Body of pancreas (tissue), 4 donors: ENCODE results near the gene HELZ2. TPM values are rescaled to one million over a fixed set of nuclear protein-coding genes. Genes with fewer than 3 reads are reported as not detected.

ENCODE experiments used
- ATAC-seq: fragments of 150-250 bp; one replicate; pipeline ENCODE4 v1.9.1; 2016
- DNase-seq, 4 donors: peaks; one replicate each; pipeline ENCODE4 v3.0.0-alpha.2; 2019
- H3K27ac ChIP-seq, 4 donors: fragments of 200-600 bp; sonication (generic); 1 replicate in 3 of 4; 2 replicates in 1 of 4; pipeline versions ENCODE4 v1.5.1 to v1.6.1; 2016 to 2019; ENCODE audit warnings: mild to moderate bottlenecking in 1 of 4, mixed read lengths in 1 of 4, moderate library complexity in 1 of 4
- H3K27me3 ChIP-seq, 2 donors: fragments of 200-600 bp; sonication (generic); one replicate each; pipeline ENCODE4 v1.6.0; 2016; ENCODE audit warnings: mild to moderate bottlenecking in 1 of 2
- H3K36me3 ChIP-seq, 2 donors: fragments of 200-600 bp; sonication (generic); replicated peaks in 1 of 2; 2 replicates each; pipeline ENCODE4 v1.5.1; 2016; ENCODE audit warnings: low read depth in 2 of 2; ENCODE audit not compliant: insufficient read depth in 1 of 2
- H3K4me1 ChIP-seq: fragments of 200-600 bp; sonication (generic); one replicate; pipeline ENCODE4 v1.6.0; 2016
- H3K4me3 ChIP-seq, 2 donors: fragments of 200-600 bp; sonication (generic); 1 replicate in 1 of 2; 2 replicates in 1 of 2; pipeline ENCODE4 v1.5.1; 2016 to 2019
- H3K9me3 ChIP-seq, 3 donors: fragments of 200-600 bp; sonication (generic); 1 replicate in 2 of 3; 2 replicates in 1 of 3; pipeline ENCODE4 v1.5.1; 2016
- POLR2A ChIP-seq, 3 donors: fragments of 450-650 bp; IDR thresholded peaks; one replicate each; pipeline ENCODE4 v1.6.1; 2016; ENCODE audit warnings: antibody characterized with exemption in 3 of 3, mild to moderate bottlenecking in 2 of 3
- WGBS, 2 donors: methylation state at CpG; one replicate each; pipeline ENCODE4 v1.1.5; 2017; 5-methylcytosine and 5-hydroxymethylcytosine counted together
- intact Hi-C: fragments of 100-400 bp; cut with DNase I; formaldehyde crosslinking; loops from one replicate; pipeline ENCODE4 v1.15.1; 2023
- total RNA-seq, 2 donors: library from RNA; depleted of rRNA; stranded (reverse); fragments of >200 nt; gene quantifications; one replicate each; pipeline ENCODE4 v1.1.0, GENCODE V29; 2016
- TF ChIP-seq, protein P1 (sequence below), 7 experiments: fragments of 450-650 bp in 4 of 7; fragments of 200-600 bp in 3 of 7; sonication (generic) in 3 of 7; IDR thresholded peaks; one replicate each; pipeline ENCODE4 v1.5.1; 2016 to 2019; ENCODE audit warnings: antibody characterized with exemption in 7 of 7

HELZ2 gene
- total RNA-seq, 2 donors from 2014 or later = 20.8 to 33.3 TPM

DNA sequence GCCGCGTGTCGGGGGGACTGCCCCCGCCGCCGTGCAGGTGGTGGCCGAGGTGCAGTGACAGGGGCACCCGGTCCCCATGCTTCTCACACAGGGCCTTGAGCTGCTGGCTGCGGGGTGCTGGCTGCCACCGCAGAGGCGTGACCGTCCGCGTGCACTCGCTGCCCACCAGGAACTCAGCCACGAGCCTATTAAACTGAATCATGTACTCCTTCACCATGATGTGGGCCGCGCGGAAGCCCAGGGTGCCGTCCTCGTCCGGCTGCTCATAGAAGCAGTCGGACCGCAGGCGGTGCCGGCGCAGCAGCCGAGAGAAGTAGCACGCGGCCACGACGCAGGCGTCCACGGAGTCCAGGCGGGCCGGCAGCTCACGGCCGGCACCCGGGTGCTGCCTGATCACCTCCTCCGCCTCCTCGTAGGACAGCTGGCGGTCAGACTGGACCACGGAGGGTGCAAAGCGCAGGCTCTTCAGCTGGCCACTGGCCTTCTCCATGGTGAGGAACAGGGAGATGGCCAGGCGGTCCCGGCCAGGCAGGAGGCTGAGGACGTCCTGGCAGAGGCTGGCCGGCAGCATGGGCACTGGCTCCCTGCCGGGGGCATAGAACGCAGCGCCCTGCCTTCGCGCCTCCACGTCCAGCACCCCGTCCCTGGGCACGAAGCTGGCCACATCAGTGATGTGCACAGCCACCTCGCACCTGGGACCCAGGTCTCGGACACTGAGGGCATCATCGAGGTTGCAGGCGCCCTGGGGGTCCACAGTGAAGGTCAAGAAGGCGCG lies 9.8 kb downstream of the HELZ2 start:
- no peak overlapping the region for H3K4me3 ChIP-seq
- H3K4me1 ChIP-seq = peaks cover 6% of the 10 kb centered on the region
- intact Hi-C loops = no loop called here
- WGBS, 2 donors = 96 to 98% methylated on average over 25 to 46 of the region's 62 CpGs
- no peak for DNase-seq
- TF ChIP-seq POLR2A (IDR thresholded peaks at IDR 0.05) = no peak
- TF ChIP-seq, protein P1, sequence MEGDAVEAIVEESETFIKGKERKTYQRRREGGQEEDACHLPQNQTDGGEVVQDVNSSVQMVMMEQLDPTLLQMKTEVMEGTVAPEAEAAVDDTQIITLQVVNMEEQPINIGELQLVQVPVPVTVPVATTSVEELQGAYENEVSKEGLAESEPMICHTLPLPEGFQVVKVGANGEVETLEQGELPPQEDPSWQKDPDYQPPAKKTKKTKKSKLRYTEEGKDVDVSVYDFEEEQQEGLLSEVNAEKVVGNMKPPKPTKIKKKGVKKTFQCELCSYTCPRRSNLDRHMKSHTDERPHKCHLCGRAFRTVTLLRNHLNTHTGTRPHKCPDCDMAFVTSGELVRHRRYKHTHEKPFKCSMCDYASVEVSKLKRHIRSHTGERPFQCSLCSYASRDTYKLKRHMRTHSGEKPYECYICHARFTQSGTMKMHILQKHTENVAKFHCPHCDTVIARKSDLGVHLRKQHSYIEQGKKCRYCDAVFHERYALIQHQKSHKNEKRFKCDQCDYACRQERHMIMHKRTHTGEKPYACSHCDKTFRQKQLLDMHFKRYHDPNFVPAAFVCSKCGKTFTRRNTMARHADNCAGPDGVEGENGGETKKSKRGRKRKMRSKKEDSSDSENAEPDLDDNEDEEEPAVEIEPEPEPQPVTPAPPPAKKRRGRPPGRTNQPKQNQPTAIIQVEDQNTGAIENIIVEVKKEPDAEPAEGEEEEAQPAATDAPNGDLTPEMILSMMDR (IDR thresholded peaks at IDR 0.05) = no peak
- peaks cover 0 to 2% of the 10 kb centered on the region in 2 donors for H3K36me3 ChIP-seq
- H3K9me3 ChIP-seq = no peaks in the 10 kb centered on the region
- H3K27me3 ChIP-seq = no peaks in the 10 kb centered on the region
- ATAC-seq = no peak
- H3K27ac ChIP-seq = no peak overlapping the region

DNA sequence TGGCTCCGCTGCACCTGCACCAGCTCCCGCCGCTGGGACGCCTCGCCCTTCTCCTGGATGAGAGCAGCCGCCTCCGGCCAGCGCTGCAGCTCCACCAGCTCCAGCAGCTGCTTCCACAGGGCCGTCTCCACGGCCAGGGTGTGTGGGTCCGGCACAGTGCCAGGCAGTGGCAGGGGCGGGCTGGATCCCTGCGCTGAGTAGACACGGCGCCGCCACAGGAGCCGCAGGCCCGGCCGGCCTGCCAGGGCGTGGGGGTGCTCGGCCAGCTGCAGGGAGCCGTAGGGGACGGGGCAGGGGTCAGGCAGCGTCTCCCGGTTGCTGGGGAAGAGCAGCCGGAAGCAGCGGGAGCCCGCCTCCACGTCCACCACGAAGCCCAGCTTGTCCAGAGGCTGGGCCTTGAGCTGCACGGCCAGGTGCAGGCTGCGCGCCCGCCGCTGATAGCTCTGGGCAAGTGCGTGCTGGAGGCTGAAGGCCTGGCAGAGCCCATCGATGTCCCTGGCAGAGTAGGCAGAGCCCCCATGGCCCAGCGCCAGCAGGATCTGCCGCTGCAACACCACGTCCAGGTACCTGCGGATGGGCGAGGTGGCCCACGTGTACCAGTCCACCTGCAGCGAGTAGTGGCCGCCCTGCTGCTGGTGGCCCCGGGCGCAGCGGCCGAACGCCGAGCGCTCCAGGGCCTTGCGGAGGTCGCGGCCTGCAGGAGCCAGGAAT lies 10.7 kb downstream of the HELZ2 start:
- Histone ChIP-seq H3K9me3 (no peaks in the 10 kb centered on the region), H3K36me3 (peaks cover 0 to 2% of the 10 kb centered on the region in 2 donors), H3K4me3 (no peak overlapping the region), H3K27me3 (no peaks in the 10 kb centered on the region), H3K4me1 (peaks cover 6% of the 10 kb centered on the region), H3K27ac (no peak overlapping the region)
- ATAC-seq = no peak
- DNase-seq = no peak
- intact Hi-C loops = no loop called here
- TF ChIP-seq, protein P1 (IDR thresholded peaks at IDR 0.05) = no peak
- TF ChIP-seq POLR2A (IDR thresholded peaks at IDR 0.05) = no peak
- 84 to 95% methylated on average over 5 to 43 of the region's 55 CpGs for WGBS, 2 donors

DNA sequence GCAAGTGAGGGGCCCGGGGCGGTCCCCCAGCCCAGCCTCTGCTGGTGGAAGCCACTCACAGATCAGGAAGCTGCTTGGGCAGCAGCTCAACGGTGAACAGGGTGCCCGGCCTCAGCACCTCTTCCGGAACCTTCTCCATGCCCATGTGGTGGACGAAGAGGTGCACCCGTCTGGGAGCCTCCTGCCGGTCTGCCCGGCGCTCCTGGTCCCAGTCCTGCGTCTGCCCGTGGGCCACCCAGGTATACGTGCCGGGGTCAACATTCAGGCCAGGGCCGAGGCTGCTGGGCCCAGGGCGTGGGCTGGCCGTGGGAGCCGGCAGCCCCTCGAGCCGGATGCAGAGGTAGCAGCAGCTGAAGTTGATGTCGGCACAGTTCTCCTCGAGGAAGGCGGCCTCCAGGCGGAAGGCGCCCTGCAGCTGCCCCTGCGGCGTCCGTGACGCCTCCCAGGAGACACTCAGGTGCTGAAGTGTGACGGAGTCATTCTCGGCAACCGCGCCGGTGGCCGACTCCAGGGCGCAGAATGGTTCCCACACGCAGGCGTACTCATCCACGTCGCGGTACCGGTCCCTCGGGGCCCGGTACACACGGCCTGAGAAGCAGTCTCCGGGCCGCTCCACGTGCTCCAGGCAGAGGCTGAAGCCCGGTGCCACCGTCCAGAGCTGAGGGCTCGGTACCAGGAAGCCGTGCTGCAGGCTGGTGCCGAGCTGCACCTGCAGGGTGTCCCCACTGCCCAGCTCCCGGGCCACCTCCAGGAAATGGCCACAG lies 11.4 kb downstream of the HELZ2 start:
- H3K36me3 ChIP-seq = peaks cover 0 to 2% of the 10 kb centered on the region in 2 donors
- H3K27ac ChIP-seq = no peak overlapping the region
- intact Hi-C loops = no loop called here
- 80 to 92% methylated on average over 2 to 49 of the region's 54 CpGs for WGBS, 2 donors
- H3K4me1 ChIP-seq = peaks cover 6% of the 10 kb centered on the region
- H3K27me3 ChIP-seq = no peaks in the 10 kb centered on the region
- no peak for TF ChIP-seq POLR2A (IDR thresholded peaks at IDR 0.05)
- TF ChIP-seq, protein P1 (IDR thresholded peaks at IDR 0.05) = no peak
- DNase-seq (no peak), ATAC-seq (no peak)
- H3K9me3 ChIP-seq = no peaks in the 10 kb centered on the region
- H3K4me3 ChIP-seq = no peak overlapping the region

DNA sequence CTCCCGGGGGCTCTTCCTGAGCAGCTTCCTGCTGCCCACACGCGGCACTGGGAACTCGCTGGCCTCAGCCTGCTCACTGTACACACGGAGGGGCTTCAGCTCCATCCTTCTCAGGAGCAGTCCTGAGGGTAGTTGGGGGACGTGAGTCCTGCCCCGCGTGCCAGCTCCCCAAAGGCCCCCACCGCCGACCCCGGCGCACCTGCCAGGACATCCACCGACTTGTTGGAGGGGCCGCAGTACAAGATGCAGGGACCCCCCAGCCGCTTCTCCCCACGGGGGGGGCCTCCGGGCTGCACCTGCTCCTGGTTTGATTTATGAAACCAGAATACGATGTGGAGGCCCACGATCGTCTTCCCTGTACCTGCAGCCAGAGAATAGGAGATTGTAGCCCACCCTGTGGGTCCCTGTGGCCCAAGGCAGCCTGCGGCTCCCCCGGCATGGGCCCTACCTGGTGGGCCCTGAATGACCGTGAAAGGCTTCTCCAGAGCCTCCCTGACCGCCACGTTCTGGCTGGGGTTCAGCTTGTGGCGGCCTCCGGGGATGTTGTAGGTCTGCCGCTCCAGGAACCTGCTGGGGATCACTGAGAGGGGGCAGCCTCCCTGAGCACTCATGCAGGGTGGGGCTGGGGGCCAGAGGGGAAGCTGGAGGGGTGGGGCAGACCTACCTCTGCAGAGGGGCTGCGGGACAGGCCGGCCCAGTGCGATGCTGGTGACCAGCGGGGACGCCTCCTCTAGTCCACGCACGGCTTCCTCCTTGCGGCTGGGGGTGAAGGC lies 12.2 kb downstream of the HELZ2 start:
- Histone ChIP-seq H3K27me3 (no peaks in the 10 kb centered on the region), H3K4me3 (no peak overlapping the region), H3K36me3 (peaks cover 0 to 2% of the 10 kb centered on the region in 2 donors), H3K4me1 (peaks cover 4% of the 10 kb centered on the region), H3K9me3 (no peaks in the 10 kb centered on the region), H3K27ac (no peak overlapping the region)
- DNase-seq (no peak), ATAC-seq (no peak)
- intact Hi-C loops = no loop called here
- 87 to 91% methylated on average over 9 to 21 of the region's 36 CpGs for WGBS, 2 donors
- no peak for TF ChIP-seq POLR2A (IDR thresholded peaks at IDR 0.05)
- TF ChIP-seq, protein P1 (IDR thresholded peaks at IDR 0.05) = no peak
